ENCODE data around the gene COL15A1.

COL15A1 gene

GRCh38 chr9:99023831-99024230 is 80.1 kb downstream of the COL15A1 start:
- Histone ChIP-seq H3K4me3 (ENCODE audit: low read depth, low read length) (no peak overlapping the region), H3K9ac (ENCODE audit: low read depth, low read length) (no peak overlapping the region), H3K9me3 (ENCODE audit: control insufficient read depth, insufficient read depth, low read length) (no peaks in the 10 kb centered on the region), H3K27me3 (ENCODE audit: control insufficient read depth, insufficient read depth, low read length) (no peaks in the 10 kb centered on the region), H3K4me1 (ENCODE audit: control insufficient read depth, insufficient read depth, low read length) (no peaks in the 10 kb centered on the region), H3K36me3 (ENCODE audit: control insufficient read depth, insufficient read depth, low read length) (no peaks in the 10 kb centered on the region)

- H3K4me1 ChIP-seq (ENCODE audit: control insufficient read depth, insufficient read depth, low read length) = no peaks in the 10 kb centered on the region
- H3K9me3 ChIP-seq (ENCODE audit: control insufficient read depth, insufficient read depth, low read length) = no peaks in the 10 kb centered on the region
- no peak overlapping the region for H3K4me3 ChIP-seq (ENCODE audit: low read depth, low read length)
- H3K27me3 ChIP-seq (ENCODE audit: control insufficient read depth, insufficient read depth, low read length) = no peaks in the 10 kb centered on the region
- no peak overlapping the region for H3K9ac ChIP-seq (ENCODE audit: low read depth, low read length)
- H3K36me3 ChIP-seq (ENCODE audit: control insufficient read depth, insufficient read depth, low read length) = no peaks in the 10 kb centered on the region
These were observed 81.3 kb downstream of the COL15A1 start for GRCh38 chr9:99024959-99025358.

- no peaks in the 10 kb centered on the region for H3K4me1 ChIP-seq (ENCODE audit: control insufficient read depth, insufficient read depth, low read length)
- H3K9ac ChIP-seq (ENCODE audit: low read depth, low read length) = no peak overlapping the region
- H3K4me3 ChIP-seq (ENCODE audit: low read depth, low read length) = no peak overlapping the region
- no peaks in the 10 kb centered on the region for H3K9me3 ChIP-seq (ENCODE audit: control insufficient read depth, insufficient read depth, low read length)
- no peaks in the 10 kb centered on the region for H3K27me3 ChIP-seq (ENCODE audit: control insufficient read depth, insufficient read depth, low read length)
- no peaks in the 10 kb centered on the region for H3K36me3 ChIP-seq (ENCODE audit: control insufficient read depth, insufficient read depth, low read length)
These were observed 82.0 kb downstream of the COL15A1 start for GRCh38 chr9:99025616-99026270.

- H3K9me3 ChIP-seq (ENCODE audit: control insufficient read depth, insufficient read depth, low read length) = no peaks in the 10 kb centered on the region
- H3K36me3 ChIP-seq (ENCODE audit: control insufficient read depth, insufficient read depth, low read length) = no peaks in the 10 kb centered on the region
- no peaks in the 10 kb centered on the region for H3K4me1 ChIP-seq (ENCODE audit: control insufficient read depth, insufficient read depth, low read length)
- no peaks in the 10 kb centered on the region for H3K27me3 ChIP-seq (ENCODE audit: control insufficient read depth, insufficient read depth, low read length)
- H3K4me3 ChIP-seq (ENCODE audit: low read depth, low read length) = no peak overlapping the region
- no peak overlapping the region for H3K9ac ChIP-seq (ENCODE audit: low read depth, low read length)
These were observed 82.7 kb downstream of the COL15A1 start for GRCh38 chr9:99026271-99026955.

- Histone ChIP-seq H3K36me3 (ENCODE audit: control insufficient read depth, insufficient read depth, low read length) (no peaks in the 10 kb centered on the region), H3K9me3 (ENCODE audit: control insufficient read depth, insufficient read depth, low read length) (no peaks in the 10 kb centered on the region), H3K4me3 (ENCODE audit: low read depth, low read length) (no peak overlapping the region), H3K4me1 (ENCODE audit: control insufficient read depth, insufficient read depth, low read length) (no peaks in the 10 kb centered on the region), H3K27me3 (ENCODE audit: control insufficient read depth, insufficient read depth, low read length) (no peaks in the 10 kb centered on the region), H3K9ac (ENCODE audit: low read depth, low read length) (no peak overlapping the region)
These were observed 83.2 kb downstream of the COL15A1 start for GRCh38 chr9:99026956-99027298.

- no peaks in the 10 kb centered on the region for H3K4me1 ChIP-seq (ENCODE audit: control insufficient read depth, insufficient read depth, low read length)
These were observed 83.7 kb downstream of the COL15A1 start for GRCh38 chr9:99027443-99027842.

GRCh38 chr9:99029083-99029645 is 85.5 kb downstream of the COL15A1 start:
- H3K27me3 ChIP-seq (ENCODE audit: control insufficient read depth, insufficient read depth, low read length) = no peaks in the 10 kb centered on the region
- no peaks in the 10 kb centered on the region for H3K36me3 ChIP-seq (ENCODE audit: control insufficient read depth, insufficient read depth, low read length)
- H3K4me1 ChIP-seq (ENCODE audit: control insufficient read depth, insufficient read depth, low read length) = no peaks in the 10 kb centered on the region
- no peak overlapping the region for H3K9ac ChIP-seq (ENCODE audit: low read depth, low read length)
- no peaks in the 10 kb centered on the region for H3K9me3 ChIP-seq (ENCODE audit: control insufficient read depth, insufficient read depth, low read length)
- H3K4me3 ChIP-seq (ENCODE audit: low read depth, low read length) = no peak overlapping the region

More at GRCh38 chr9:99027443-99027842, 83.7 kb downstream of the COL15A1 start:
- Histone ChIP-seq H3K27me3 (ENCODE audit: control insufficient read depth, insufficient read depth, low read length) (no peaks in the 10 kb centered on the region), H3K9me3 (ENCODE audit: control insufficient read depth, insufficient read depth, low read length) (no peaks in the 10 kb centered on the region), H3K4me3 (ENCODE audit: low read depth, low read length) (no peak overlapping the region), H3K36me3 (ENCODE audit: control insufficient read depth, insufficient read depth, low read length) (no peaks in the 10 kb centered on the region), H3K9ac (ENCODE audit: low read depth, low read length) (no peak overlapping the region)

GRCh38 chr9:99030092-99030511 is 86.4 kb downstream of the COL15A1 start:
- Histone ChIP-seq H3K4me1 (ENCODE audit: control insufficient read depth, insufficient read depth, low read length) (no peaks in the 10 kb centered on the region), H3K9ac (ENCODE audit: low read depth, low read length) (no peak overlapping the region), H3K27me3 (ENCODE audit: control insufficient read depth, insufficient read depth, low read length) (no peaks in the 10 kb centered on the region), H3K36me3 (ENCODE audit: control insufficient read depth, insufficient read depth, low read length) (no peaks in the 10 kb centered on the region), H3K9me3 (ENCODE audit: control insufficient read depth, insufficient read depth, low read length) (no peaks in the 10 kb centered on the region), H3K4me3 (ENCODE audit: low read depth, low read length) (no peak overlapping the region)

- no peak overlapping the region for H3K9ac ChIP-seq (ENCODE audit: low read depth, low read length)
- H3K27me3 ChIP-seq (ENCODE audit: control insufficient read depth, insufficient read depth, low read length) = no peaks in the 10 kb centered on the region
- no peaks in the 10 kb centered on the region for H3K9me3 ChIP-seq (ENCODE audit: control insufficient read depth, insufficient read depth, low read length)
- no peak overlapping the region for H3K4me3 ChIP-seq (ENCODE audit: low read depth, low read length)
- no peaks in the 10 kb centered on the region for H3K36me3 ChIP-seq (ENCODE audit: control insufficient read depth, insufficient read depth, low read length)
- H3K4me1 ChIP-seq (ENCODE audit: control insufficient read depth, insufficient read depth, low read length) = no peaks in the 10 kb centered on the region
These were observed 87.0 kb downstream of the COL15A1 start for GRCh38 chr9:99030610-99031109.

GRCh38 chr9:99031319-99031718 is 87.6 kb downstream of the COL15A1 start:
- Histone ChIP-seq H3K4me1 (ENCODE audit: control insufficient read depth, insufficient read depth, low read length) (no peaks in the 10 kb centered on the region), H3K4me3 (ENCODE audit: low read depth, low read length) (no peak overlapping the region), H3K9me3 (ENCODE audit: control insufficient read depth, insufficient read depth, low read length) (no peaks in the 10 kb centered on the region), H3K27me3 (ENCODE audit: control insufficient read depth, insufficient read depth, low read length) (no peaks in the 10 kb centered on the region), H3K9ac (ENCODE audit: low read depth, low read length) (no peak overlapping the region), H3K36me3 (ENCODE audit: control insufficient read depth, insufficient read depth, low read length) (no peaks in the 10 kb centered on the region)

- Histone ChIP-seq H3K27me3 (ENCODE audit: control insufficient read depth, insufficient read depth, low read length) (no peaks in the 10 kb centered on the region), H3K4me1 (ENCODE audit: control insufficient read depth, insufficient read depth, low read length) (no peaks in the 10 kb centered on the region)
These were observed 88.3 kb downstream of the COL15A1 start for GRCh38 chr9:99031994-99032393.

GRCh38 chr9:99034149-99034548 is 90.4 kb downstream of the COL15A1 start:
- no peaks in the 10 kb centered on the region for H3K9me3 ChIP-seq (ENCODE audit: control insufficient read depth, insufficient read depth, low read length)
- no peaks in the 10 kb centered on the region for H3K36me3 ChIP-seq (ENCODE audit: control insufficient read depth, insufficient read depth, low read length)
- no peak overlapping the region for H3K9ac ChIP-seq (ENCODE audit: low read depth, low read length)
- no peaks in the 10 kb centered on the region for H3K27me3 ChIP-seq (ENCODE audit: control insufficient read depth, insufficient read depth, low read length)
- no peaks in the 10 kb centered on the region for H3K4me1 ChIP-seq (ENCODE audit: control insufficient read depth, insufficient read depth, low read length)
- H3K4me3 ChIP-seq (ENCODE audit: low read depth, low read length) = no peak overlapping the region

More at GRCh38 chr9:99031994-99032393, 88.3 kb downstream of the COL15A1 start:
- no peak overlapping the region for H3K4me3 ChIP-seq (ENCODE audit: low read depth, low read length)
- no peaks in the 10 kb centered on the region for H3K36me3 ChIP-seq (ENCODE audit: control insufficient read depth, insufficient read depth, low read length)
- no peak overlapping the region for H3K9ac ChIP-seq (ENCODE audit: low read depth, low read length)
- H3K9me3 ChIP-seq (ENCODE audit: control insufficient read depth, insufficient read depth, low read length) = no peaks in the 10 kb centered on the region
